HAP-1 (cell line): Measurements from ENCODE around the gene CD4.

Experiments used
- DNase-seq, 2 experiments: peaks; one replicate each; pipeline ENCODE4 v3.0.0-alpha.2; 2016 to 2020; ENCODE audit warnings: low spot score in 2 of 2
- H3K27me3 ChIP-seq: fragments of 250-450 bp; sonication (Bioruptor Pico); 2 replicates; pipeline ENCODE4 v1.5.1; 2020; ENCODE audit warnings: low read depth, mild to moderate bottlenecking, moderate library complexity
- H3K36me3 ChIP-seq: fragments of 250-450 bp; sonication (Bioruptor Pico); replicated peaks from 2 replicates; pipeline ENCODE4 v1.5.1; 2020; ENCODE audit warnings: mild to moderate bottlenecking
- H3K4me1 ChIP-seq: fragments of 250-450 bp; sonication (Bioruptor Pico); 2 replicates; pipeline ENCODE4 v1.5.1; 2020; ENCODE audit warnings: mild to moderate bottlenecking
- H3K4me3 ChIP-seq: fragments of 250-450 bp; sonication (Bioruptor Pico); 2 replicates; pipeline ENCODE4 v1.5.1; 2020; ENCODE audit warnings: mild to moderate bottlenecking, moderate library complexity
- H3K9me3 ChIP-seq: fragments of 250-450 bp; sonication (Bioruptor Pico); 2 replicates; pipeline ENCODE4 v1.5.1; 2020; ENCODE audit warnings: mild to moderate bottlenecking, moderate library complexity
- in situ Hi-C: fragments of 300-500 bp; cut with MboI; formaldehyde crosslinking; loops from 3 replicates; pipeline ENCODE4 v1.14.3; 2020; ENCODE audit warnings: low sequenced_read_pairs, inconsistent platforms, mixed read lengths

The CD4 gene

DNA sequence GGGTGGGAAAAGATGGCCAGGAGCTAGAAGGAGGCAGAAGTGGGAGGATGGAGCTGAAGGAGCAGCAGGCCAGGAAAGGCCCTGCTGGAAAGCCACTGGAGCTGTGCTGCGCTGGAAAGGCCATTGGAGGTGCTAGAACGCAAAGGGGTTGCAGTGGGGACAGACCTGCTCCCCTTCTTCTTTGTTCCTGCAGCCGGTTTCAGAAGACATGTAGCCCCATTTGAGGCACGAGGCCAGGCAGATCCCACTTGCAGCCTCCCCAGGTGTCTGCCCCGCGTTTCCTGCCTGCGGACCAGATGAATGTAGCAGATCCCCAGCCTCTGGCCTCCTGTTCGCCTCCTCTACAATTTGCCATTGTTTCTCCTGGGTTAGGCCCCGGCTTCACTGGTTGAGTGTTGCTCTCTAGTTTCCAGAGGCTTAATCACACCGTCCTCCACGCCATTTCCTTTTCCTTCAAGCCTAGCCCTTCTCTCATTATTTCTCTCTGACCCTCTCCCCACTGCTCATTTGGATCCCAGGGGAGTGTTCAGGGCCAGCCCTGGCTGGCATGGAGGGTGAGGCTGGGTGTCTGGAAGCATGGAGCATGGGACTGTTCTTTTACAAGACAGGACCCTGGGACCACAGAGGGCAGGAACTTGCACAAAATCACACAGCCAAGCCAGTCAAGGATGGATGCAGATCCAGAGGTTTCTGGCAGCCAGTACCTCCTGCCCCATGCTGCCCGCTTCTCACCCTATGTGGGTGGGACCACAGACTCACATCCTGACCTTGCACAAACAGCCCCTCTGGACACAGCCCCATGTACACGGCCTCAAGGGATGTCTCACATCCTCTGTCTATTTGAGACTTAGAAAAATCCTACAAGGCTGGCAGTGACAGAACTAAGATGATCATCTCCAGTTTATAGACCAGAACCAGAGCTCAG is 30.0 kb downstream of the CD4 start:
- no peak for DNase-seq
- Histone ChIP-seq H3K36me3 (no peaks in the 10 kb centered on the region), H3K4me1 (peaks cover 12% of the 10 kb centered on the region), H3K4me3 (no peak overlapping the region), H3K9me3 (no peaks in the 10 kb centered on the region), H3K27me3 (no peaks in the 10 kb centered on the region; the same call in 1 of the 2 replicates)
- in situ Hi-C loops = no loop called here

DNA sequence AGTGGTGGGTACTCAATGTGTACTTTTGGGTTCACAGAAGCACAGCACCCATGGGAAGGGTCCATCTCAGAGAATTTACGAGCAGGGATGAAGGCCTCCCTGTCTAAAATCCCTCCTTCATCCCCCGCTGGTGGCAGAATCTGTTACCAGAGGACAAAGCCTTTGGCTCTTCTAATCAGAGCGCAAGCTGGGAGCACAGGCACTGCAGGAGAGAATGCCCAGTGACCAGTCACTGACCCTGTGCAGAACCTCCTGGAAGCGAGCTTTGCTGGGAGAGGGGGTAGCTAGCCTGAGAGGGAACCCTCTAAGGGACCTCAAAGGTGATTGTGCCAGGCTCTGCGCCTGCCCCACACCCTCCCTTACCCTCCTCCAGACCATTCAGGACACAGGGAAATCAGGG is 30.8 kb downstream of the CD4 start:
- no peak overlapping the region for H3K4me3 ChIP-seq
- in situ Hi-C loops = no loop called here
- H3K4me1 ChIP-seq = peaks cover 12% of the 10 kb centered on the region
- no peak for DNase-seq
- no peaks in the 10 kb centered on the region for H3K36me3 ChIP-seq
- H3K9me3 ChIP-seq = no peaks in the 10 kb centered on the region
- H3K27me3 ChIP-seq = no peaks in the 10 kb centered on the region

GRCh38 chr12:6821591-6822425 is 32.5 kb downstream of the CD4 start, which contains the start of gene GPR162:
GPR162 (plus strand) TSS chr12:6821821; CDS start chr12:6823899, 2,078 bp downstream.
- H3K4me3 ChIP-seq = peak within 1 kb of the TSS; percentile 33
- in situ Hi-C loops = no loop called here
- no peaks in the 10 kb centered on the region for H3K27me3 ChIP-seq
- H3K9me3 ChIP-seq = no peaks in the 10 kb centered on the region
- H3K36me3 ChIP-seq = no peaks in the 10 kb centered on the region
- H3K4me1 ChIP-seq = peaks cover 12% of the 10 kb centered on the region
- DNase-seq = peak; percentile 50 to 85

DNA sequence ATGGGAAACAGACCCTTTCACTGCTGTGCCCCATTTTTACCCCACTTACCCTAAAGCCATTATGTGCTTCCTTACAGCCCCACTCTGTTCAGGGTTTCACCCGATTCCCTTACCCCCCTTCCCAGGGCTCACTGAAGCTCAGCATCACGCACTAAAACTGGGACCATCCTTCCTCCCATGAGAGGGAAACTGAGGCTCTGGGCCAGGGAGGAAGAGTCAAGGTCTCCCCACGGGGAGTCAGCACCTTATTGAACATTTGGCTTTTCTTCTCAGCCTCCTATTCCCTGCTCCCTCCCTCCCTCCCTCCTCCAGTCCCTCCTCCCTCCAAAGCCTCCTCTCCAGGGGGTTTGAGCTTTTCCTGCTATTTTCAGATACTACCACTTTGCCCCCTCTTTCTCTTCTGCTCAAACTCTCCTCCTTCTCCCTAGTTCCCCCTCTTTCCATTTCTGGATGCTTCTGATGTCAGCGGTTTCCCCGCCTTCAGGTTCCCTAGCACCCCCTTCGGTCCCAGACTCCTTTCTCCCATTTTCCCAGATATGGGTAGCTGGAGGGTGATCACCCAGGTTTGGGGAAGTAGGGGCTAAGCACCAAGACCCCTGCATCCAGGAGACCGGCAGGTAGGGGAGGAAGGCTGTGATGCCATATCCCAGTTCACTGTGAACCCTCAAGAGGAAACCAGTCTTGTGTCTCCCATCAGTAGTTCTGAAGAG is 33.3 kb downstream of the CD4 start:
- no peaks in the 10 kb centered on the region for H3K27me3 ChIP-seq
- in situ Hi-C loops = no loop called here
- DNase-seq = no peak
- peaks cover 17% of the 10 kb centered on the region for H3K4me1 ChIP-seq
- H3K36me3 ChIP-seq = no peaks in the 10 kb centered on the region
- H3K4me3 ChIP-seq = peak overlapping the region; percentile 33
- no peaks in the 10 kb centered on the region for H3K9me3 ChIP-seq

DNA sequence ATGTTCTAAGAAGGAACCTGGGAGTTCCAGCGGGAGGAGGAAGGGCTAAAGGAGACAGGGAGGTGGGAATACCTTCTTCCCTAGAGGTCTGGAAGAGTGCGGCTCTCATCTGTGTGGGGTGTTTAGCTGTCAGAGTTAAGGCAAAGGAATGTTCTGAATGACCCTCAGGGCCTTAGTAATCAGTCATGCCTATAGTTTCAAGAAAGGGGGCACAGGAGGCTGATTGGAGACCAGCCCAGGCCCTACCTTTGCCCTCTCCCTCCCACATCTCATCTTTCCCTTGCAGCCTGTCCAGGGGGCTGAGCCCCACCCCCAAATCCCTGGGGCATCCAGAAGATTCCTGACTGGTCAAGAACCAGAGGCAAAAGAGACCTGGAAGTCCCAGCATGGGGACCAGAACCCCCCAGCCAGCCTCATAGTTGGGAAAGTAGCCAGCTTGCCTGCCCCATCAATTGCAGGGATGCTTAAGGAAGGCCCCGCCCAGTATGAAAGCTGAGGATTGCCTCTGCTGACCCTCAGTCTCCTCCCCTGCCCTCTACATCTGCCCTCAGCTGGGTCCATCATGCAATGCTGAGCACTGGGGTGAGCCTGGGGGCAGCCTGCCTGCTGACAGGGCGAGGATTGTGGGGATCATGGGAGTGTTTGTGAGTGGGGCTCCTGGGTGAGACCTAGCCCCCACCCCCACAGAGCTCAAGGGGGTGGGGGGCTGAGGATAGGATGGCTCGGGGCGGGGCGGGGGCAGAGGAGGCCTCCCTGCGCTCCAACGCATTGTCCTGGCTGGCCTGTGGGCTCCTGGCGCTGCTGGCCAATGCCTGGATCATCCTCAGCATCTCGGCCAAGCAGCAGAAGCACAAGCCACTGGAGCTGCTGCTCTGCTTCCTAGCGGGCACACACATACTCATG is 34.1 kb downstream of the CD4 start:
- Histone ChIP-seq H3K27me3 (no peaks in the 10 kb centered on the region), H3K9me3 (no peaks in the 10 kb centered on the region), H3K4me3 (no peak overlapping the region), H3K4me1 (peaks cover 17% of the 10 kb centered on the region), H3K36me3 (no peaks in the 10 kb centered on the region)
- DNase-seq = no peak
- in situ Hi-C loops = no loop called here

DNA sequence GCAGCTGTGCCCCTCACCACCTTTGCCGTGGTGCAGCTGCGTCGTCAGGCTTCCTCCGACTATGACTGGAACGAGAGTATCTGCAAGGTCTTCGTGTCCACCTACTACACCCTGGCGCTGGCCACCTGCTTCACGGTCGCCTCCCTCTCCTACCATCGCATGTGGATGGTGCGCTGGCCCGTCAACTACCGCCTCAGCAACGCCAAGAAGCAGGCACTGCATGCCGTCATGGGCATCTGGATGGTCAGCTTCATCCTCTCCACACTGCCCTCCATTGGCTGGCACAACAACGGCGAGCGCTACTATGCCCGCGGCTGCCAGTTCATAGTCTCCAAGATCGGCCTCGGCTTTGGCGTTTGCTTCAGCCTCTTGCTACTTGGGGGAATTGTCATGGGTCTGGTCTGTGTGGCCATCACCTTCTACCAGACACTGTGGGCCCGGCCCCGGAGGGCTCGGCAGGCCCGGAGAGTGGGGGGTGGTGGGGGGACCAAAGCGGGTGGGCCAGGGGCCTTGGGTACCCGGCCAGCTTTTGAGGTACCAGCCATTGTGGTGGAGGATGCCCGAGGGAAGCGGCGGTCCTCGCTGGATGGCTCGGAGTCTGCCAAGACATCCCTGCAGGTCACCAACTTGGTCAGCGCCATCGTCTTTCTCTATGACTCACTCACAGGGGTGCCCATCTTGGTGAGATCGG is 34.9 kb downstream of the CD4 start:
- peaks cover 3% of the 10 kb centered on the region for H3K36me3 ChIP-seq
- peaks cover 17% of the 10 kb centered on the region for H3K4me1 ChIP-seq
- H3K4me3 ChIP-seq = no peak overlapping the region
- no peak for DNase-seq
- H3K9me3 ChIP-seq = no peaks in the 10 kb centered on the region
- in situ Hi-C loops = no loop called here
- H3K27me3 ChIP-seq = no peaks in the 10 kb centered on the region

GRCh38 chr12:6824901-6825381 is 35.6 kb downstream of the CD4 start:
- Histone ChIP-seq H3K9me3 (no peaks in the 10 kb centered on the region), H3K4me1 (peaks cover 21% of the 10 kb centered on the region), H3K4me3 (no peak overlapping the region), H3K36me3 (peaks cover 9% of the 10 kb centered on the region), H3K27me3 (no peaks in the 10 kb centered on the region)
- in situ Hi-C loops = loop anchor here (5.0 kb wide), 1 partner anchor 73 kb away; the partner anchor contains the start of gene MLF2
- no peak for DNase-seq

DNA sequence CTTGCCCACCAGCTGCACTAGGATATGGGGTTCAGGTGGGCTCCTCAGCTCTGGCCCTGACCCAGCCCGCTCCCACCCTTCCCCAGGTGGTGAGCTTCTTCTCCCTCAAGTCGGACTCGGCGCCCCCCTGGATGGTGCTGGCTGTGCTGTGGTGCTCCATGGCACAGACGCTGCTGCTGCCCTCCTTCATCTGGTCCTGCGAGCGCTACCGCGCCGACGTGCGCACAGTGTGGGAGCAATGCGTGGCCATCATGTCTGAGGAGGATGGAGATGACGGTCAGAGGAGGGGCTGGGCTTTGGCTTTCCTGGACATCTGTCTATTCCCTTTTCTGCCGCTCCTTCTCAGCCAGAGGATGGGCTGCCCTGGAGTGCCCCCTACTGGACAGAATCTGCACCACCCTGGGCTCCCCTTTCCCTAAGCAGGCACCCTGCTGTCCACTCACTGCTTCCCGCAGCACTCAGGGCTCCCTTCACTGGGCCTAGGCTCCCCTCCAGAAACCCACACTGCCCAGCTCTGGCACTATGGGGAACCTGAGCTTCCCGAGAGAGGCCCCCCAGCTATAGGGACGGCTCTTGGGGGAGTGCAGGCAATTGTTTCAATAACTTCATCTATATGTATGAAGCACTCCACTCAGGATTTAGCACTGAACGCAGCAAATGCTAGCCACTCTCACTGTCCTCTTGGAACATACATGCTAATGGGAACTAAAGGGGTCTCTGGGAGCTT is 36.2 kb downstream of the CD4 start:
- in situ Hi-C loops = loop anchor here (5.0 kb wide), 1 partner anchor 73 kb away; the partner anchor contains the start of gene MLF2
- Histone ChIP-seq H3K4me1 (peaks cover 24% of the 10 kb centered on the region), H3K9me3 (no peaks in the 10 kb centered on the region), H3K36me3 (peaks cover 15% of the 10 kb centered on the region), H3K27me3 (no peaks in the 10 kb centered on the region), H3K4me3 (no peak overlapping the region)
- peak; percentile 70 to 92 for DNase-seq

- Histone ChIP-seq H3K9me3 (no peaks in the 10 kb centered on the region), H3K4me1 (peaks cover 20% of the 10 kb centered on the region), H3K27me3 (no peaks in the 10 kb centered on the region), H3K4me3 (no peak overlapping the region), H3K36me3 (peaks cover 22% of the 10 kb centered on the region)
- in situ Hi-C loops = loop anchor here (5.0 kb wide), 1 partner anchor 74 kb away; the partner anchor contains the start of gene MLF2
- no peak for DNase-seq
Measured at GRCh38 chr12:6826125-6826733, 36.9 kb downstream of the CD4 start.

DNA sequence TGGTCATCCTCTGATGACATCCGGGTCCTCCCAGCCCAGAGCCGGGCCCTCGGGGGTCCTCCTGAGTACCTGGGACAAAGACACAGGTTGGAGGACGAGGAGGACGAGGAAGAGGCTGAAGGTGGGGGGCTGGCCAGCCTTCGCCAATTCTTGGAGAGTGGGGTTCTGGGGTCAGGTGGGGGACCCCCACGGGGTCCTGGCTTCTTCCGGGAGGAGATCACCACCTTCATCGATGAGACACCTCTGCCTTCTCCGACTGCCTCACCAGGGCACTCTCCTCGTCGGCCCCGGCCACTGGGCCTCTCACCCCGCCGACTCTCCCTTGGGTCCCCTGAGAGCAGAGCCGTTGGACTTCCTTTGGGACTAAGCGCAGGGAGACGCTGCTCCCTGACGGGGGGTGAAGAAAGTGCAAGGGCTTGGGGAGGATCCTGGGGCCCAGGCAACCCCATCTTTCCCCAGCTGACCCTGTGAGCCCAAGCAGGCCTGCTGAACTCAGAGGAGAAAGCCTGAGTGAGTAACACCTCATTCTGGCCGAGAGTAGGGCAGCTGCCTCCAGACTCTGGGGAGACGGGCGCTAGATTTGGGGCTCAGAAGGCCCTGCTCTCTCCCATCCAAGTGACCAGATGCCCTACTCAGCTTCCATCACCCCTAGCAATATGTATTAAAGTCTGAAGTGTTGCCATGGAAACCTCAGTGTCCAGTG is 37.6 kb downstream of the CD4 start:
- Histone ChIP-seq H3K9me3 (no peaks in the 10 kb centered on the region), H3K36me3 (peaks cover 28% of the 10 kb centered on the region), H3K27me3 (no peaks in the 10 kb centered on the region), H3K4me1 (peaks cover 18% of the 10 kb centered on the region), H3K4me3 (no peak overlapping the region)
- no peak for DNase-seq
- in situ Hi-C loops = loop anchor here (5.0 kb wide), 1 partner anchor 75 kb away; the partner anchor contains the start of gene MLF2
